HCT116 (cell line): Measurements from ENCODE around the gene GYS2.

ENCODE experiments used
- EGR1 ChIP-seq: IDR thresholded peaks from 2 replicates; pipeline ENCODE4 v1.6.1; 2012; ENCODE audit warnings: low read depth
- EZH2 ChIP-seq: fragments of 200-600 bp; sonication (generic); IDR thresholded peaks from 2 replicates; pipeline ENCODE4 v1.6.1; 2017; ENCODE audit warnings: antibody characterized with exemption, mixed run types
- POLR2A ChIP-seq: IDR thresholded peaks from 2 replicates; pipeline ENCODE4 v1.7.0; 2011; ENCODE audit warnings: borderline replicate concordance; ENCODE audit not compliant: insufficient read depth, insufficient read length; ENCODE audit errors: extremely low read depth
- POLR2AphosphoS5 ChIP-seq: IDR thresholded peaks from 2 replicates; pipeline ENCODE4 v1.6.1; 2011; ENCODE audit warnings: mild to moderate bottlenecking, low read depth, low read length, moderate library complexity
- RAD21 ChIP-seq: IDR thresholded peaks from 2 replicates; pipeline ENCODE4 v1.6.1; 2012; ENCODE audit warnings: low read depth, mild to moderate bottlenecking
- SIN3A ChIP-seq: IDR thresholded peaks from 2 replicates; pipeline ENCODE4 v1.6.1; 2012; ENCODE audit warnings: low read depth
- SP1 ChIP-seq: IDR thresholded peaks from 2 replicates; pipeline ENCODE4 v1.6.1; 2012; ENCODE audit warnings: low read depth
- SRF ChIP-seq: IDR thresholded peaks from 2 replicates; pipeline ENCODE4 v1.6.1; 2012; ENCODE audit warnings: low read depth
- TCF7L2 ChIP-seq: IDR thresholded peaks from 2 replicates; pipeline ENCODE4 v1.7.0; 2011; ENCODE audit warnings: borderline replicate concordance, inconsistent platforms; ENCODE audit not compliant: insufficient read depth, insufficient read length; ENCODE audit errors: extremely low read depth
- TF ChIP-seq, protein P1 (sequence below), 3 experiments: fragments of 200-600 bp in 1 of 3; sonication (generic) in 1 of 3; IDR thresholded peaks in 2 of 3; conservative IDR thresholded peaks in 1 of 3; 2 replicates each; pipeline ENCODE4 v1.5.1; 2012 to 2017; ENCODE audit warnings: low read depth in 2 of 3, low read length in 2 of 3, antibody characterized with exemption in 1 of 3, borderline replicate concordance in 1 of 3, control low read depth in 1 of 3, mild to moderate bottlenecking in 1 of 3, mixed read lengths in 1 of 3, mixed run types in 1 of 3, moderate library complexity in 1 of 3; ENCODE audit not compliant: insufficient read depth in 1 of 3
- TF ChIP-seq, protein P2 (sequence below): IDR thresholded peaks from 2 replicates; pipeline ENCODE4 v1.6.1; 2012
- TF ChIP-seq, protein P3 (sequence below): IDR thresholded peaks from 2 replicates; pipeline ENCODE4 v1.6.1; 2012; ENCODE audit warnings: low read depth

DNA sequence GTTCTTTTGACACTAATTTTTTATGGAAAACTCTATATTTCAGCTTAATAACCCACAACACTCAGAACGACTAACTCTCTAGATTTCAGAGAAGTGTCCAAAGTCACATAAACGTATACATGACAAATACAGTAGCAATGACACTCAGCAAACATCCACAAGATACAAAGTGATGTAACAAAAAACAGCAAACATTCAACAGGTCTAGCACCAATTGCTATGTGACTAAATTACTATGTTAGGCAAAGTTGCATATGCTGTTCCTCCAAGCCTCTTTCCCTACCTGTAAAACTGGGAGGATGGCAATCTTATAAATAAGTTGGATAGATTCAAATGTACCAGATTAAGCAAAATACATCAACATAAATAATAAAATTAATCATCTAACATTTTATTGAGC, 104.9 kb downstream of the GYS2 start:
- TF ChIP-seq, protein P1, sequence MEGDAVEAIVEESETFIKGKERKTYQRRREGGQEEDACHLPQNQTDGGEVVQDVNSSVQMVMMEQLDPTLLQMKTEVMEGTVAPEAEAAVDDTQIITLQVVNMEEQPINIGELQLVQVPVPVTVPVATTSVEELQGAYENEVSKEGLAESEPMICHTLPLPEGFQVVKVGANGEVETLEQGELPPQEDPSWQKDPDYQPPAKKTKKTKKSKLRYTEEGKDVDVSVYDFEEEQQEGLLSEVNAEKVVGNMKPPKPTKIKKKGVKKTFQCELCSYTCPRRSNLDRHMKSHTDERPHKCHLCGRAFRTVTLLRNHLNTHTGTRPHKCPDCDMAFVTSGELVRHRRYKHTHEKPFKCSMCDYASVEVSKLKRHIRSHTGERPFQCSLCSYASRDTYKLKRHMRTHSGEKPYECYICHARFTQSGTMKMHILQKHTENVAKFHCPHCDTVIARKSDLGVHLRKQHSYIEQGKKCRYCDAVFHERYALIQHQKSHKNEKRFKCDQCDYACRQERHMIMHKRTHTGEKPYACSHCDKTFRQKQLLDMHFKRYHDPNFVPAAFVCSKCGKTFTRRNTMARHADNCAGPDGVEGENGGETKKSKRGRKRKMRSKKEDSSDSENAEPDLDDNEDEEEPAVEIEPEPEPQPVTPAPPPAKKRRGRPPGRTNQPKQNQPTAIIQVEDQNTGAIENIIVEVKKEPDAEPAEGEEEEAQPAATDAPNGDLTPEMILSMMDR (IDR thresholded peaks at IDR 0.05 in 2 of 3, conservative IDR thresholded peaks at IDR 0.05 in 1 of 3; ENCODE audit: borderline replicate concordance in 1 of 3, insufficient read depth in 1 of 3, low read depth in 2 of 3, low read length in 2 of 3), result no peak
- TF ChIP-seq, protein P2, sequence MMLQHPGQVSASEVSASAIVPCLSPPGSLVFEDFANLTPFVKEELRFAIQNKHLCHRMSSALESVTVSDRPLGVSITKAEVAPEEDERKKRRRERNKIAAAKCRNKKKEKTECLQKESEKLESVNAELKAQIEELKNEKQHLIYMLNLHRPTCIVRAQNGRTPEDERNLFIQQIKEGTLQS, result no peak
- TF ChIP-seq SP1 (no peak), EZH2 (no peak), POLR2AphosphoS5 (no peak), TCF7L2 (no peak), EGR1 (no peak), SRF (no peak), SIN3A (no peak), RAD21 (no peak), POLR2A (no peak)
- TF ChIP-seq, protein P3, sequence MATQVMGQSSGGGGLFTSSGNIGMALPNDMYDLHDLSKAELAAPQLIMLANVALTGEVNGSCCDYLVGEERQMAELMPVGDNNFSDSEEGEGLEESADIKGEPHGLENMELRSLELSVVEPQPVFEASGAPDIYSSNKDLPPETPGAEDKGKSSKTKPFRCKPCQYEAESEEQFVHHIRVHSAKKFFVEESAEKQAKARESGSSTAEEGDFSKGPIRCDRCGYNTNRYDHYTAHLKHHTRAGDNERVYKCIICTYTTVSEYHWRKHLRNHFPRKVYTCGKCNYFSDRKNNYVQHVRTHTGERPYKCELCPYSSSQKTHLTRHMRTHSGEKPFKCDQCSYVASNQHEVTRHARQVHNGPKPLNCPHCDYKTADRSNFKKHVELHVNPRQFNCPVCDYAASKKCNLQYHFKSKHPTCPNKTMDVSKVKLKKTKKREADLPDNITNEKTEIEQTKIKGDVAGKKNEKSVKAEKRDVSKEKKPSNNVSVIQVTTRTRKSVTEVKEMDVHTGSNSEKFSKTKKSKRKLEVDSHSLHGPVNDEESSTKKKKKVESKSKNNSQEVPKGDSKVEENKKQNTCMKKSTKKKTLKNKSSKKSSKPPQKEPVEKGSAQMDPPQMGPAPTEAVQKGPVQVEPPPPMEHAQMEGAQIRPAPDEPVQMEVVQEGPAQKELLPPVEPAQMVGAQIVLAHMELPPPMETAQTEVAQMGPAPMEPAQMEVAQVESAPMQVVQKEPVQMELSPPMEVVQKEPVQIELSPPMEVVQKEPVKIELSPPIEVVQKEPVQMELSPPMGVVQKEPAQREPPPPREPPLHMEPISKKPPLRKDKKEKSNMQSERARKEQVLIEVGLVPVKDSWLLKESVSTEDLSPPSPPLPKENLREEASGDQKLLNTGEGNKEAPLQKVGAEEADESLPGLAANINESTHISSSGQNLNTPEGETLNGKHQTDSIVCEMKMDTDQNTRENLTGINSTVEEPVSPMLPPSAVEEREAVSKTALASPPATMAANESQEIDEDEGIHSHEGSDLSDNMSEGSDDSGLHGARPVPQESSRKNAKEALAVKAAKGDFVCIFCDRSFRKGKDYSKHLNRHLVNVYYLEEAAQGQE, result no peak
